Measurements from ENCODE around the gene EPN1.

The EPN1 gene

DNA sequence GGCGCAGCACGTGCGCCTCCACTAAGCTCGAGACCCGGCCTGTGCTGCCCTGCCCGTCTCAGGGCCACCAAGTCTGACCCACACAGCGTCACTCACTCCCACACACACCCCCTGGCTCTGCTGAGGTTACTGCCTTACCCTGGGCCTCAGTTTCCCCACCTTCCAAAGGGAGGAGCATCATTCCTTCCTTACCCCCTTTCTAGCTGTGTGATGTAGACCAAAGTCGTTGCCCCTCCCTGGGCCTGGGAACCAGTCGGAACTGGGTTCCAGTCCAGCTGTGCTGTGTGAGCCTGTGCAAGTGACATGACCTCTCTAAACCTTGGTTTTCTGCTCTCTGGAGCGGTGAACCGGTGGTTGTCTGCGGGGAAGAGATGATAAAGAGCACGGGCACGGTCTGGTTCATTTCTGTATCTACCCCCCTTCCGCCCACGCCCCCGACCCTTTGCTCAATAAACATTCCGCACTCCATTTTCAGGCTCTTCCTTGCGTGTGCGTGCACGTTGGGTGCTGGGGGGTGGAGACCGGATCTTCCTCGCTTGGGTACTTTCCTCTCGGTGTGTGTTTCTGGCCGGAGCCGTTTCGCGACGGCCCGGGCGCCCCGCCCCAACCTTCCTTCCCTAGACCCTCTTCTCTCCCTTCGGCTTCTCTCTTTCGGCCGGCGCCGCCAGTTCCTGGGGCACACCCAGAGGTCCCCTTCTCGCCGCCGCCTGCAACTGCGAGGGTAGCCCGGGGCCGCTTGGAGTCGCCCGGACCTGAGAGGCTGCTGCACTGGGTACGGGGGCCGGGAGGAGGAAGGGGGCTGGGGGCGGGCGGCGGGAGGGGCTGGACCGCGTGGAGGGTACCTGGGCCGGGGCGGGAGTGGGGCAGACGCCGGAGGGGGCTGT lies 31.8 kb upstream of the EPN1 start, which contains the start of gene ZNF581:
TSS of gene ZNF581 (plus strand) at position 647 of the 884 bp plus-strand sequence. CDS start 923 bp downstream, outside the sequence.
- TF ChIP-seq CTCF (IDR thresholded peaks at IDR 0.05; ENCODE audit: low read depth, low read length): no peak
- H3K4me3 ChIP-seq (ENCODE audit: low read depth, low read length): peak within 1 kb of the TSS; percentile 83

GRCh38 chr19:55643887-55644176 lies 31.2 kb upstream of the EPN1 start:
- TF ChIP-seq CTCF (IDR thresholded peaks at IDR 0.05; ENCODE audit: low read depth, low read length): no peak
- peak overlapping the region; percentile 83 for H3K4me3 ChIP-seq (ENCODE audit: low read depth, low read length)

DNA sequence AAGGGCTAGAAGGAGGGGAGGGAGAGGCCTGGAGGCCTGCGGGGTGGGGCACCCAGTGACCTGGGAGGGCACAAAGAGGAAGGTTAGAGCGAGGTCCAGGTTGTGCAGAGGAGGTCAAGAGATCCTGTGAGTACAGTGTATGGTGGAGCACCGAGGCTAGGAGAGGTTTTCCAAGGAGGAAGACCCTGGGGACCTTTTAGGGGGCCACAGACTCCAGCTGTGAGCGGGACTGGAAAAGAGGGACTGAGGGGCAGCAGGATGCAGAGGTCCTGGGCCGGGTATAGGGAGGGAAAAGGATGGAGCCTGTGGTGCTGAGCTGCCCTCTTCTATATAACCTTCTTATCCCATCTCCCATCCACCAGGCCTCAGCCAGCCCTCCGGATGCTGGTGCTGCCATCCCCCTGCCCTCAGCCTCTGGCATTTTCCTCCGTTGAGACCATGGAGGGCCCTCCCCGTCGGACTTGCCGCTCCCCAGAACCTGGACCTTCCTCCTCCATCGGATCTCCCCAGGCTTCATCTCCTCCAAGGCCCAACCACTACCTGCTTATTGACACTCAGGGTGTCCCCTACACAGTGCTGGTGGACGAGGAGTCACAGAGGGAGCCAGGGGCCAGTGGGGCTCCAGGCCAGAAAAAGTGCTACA lies 30.7 kb upstream of the EPN1 start:
- peak overlapping the region; percentile 83 for H3K4me3 ChIP-seq (ENCODE audit: low read depth, low read length)
- no peak for TF ChIP-seq CTCF (IDR thresholded peaks at IDR 0.05; ENCODE audit: low read depth, low read length)

GRCh38 chr19:55644842-55645511 lies 30.0 kb upstream of the EPN1 start:
- peak overlapping the region; percentile 83 for H3K4me3 ChIP-seq (ENCODE audit: low read depth, low read length)
- TF ChIP-seq CTCF (IDR thresholded peaks at IDR 0.05; ENCODE audit: low read depth, low read length): no peak

GRCh38 chr19:55645512-55645881 lies 29.5 kb upstream of the EPN1 start:
- TF ChIP-seq CTCF (IDR thresholded peaks at IDR 0.05; ENCODE audit: low read depth, low read length): no peak
- no peak overlapping the region for H3K4me3 ChIP-seq (ENCODE audit: low read depth, low read length)

DNA sequence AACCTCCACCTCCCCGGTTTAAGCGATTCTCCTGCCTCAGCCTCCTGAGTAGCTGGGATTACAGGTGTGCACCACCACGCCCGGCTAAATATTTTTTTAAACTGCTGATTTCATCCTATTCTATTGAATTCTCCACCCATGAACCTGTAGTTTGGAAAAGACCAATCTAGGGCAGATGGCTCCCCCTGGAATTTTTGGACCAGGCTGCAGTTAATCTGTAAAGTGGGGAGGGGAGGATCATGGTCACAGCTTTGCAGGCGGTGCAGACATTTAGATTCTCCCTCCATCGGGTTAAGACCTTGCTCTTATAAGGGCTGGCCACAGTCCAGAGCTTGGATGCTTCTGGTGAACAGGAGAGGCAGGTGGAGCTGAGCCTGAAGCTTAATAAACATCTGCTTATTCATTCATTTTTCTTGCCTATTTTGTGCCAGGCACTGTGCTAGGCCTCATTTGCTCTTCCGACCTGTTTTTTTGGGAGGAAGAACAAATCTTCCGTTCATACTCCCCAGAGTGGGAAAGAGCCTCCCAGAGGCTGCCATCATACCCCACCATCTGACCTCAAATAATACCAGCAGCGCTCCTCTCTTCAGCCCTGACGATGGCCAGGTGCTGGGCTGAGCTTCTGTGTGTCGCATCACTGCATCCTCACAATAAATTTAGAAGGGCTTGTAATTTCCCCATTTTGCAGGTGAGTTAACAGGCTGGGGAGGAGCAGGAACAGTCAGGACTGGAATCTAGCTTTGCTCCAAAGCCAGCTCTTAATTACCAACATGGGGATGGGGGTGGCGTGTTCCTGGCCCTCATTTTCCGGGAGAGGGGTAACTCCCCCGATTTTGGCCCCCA lies 27.9 kb upstream of the EPN1 start:
- no peak for TF ChIP-seq CTCF (IDR thresholded peaks at IDR 0.05; ENCODE audit: low read depth, low read length)
- H3K4me3 ChIP-seq (ENCODE audit: low read depth, low read length): peak overlapping the region; percentile 73
